GM21529 (cell line): ENCODE measurements around the gene GEMIN8.

Experiments
- ATAC-seq: cut with Tn5 transposase; IDR thresholded peaks from one replicate; pipeline ENCODE4 v1.9.1; 2021; ENCODE audit not compliant: unreplicated experiment

GEMIN8 gene

GRCh38 chrX:14029425-14030173 is at the start of gene GEMIN8:
Gene GEMIN8, minus strand, starts transcription at chrX:14029892. Its CDS starts 8,414 bp downstream, at chrX:14021478.
- peak; percentile 79 for ATAC-seq

GRCh38 chrX:14076639-14077038 is 46.9 kb upstream of the GEMIN8 start:
- no peak for ATAC-seq

- ATAC-seq = no peak
These were observed 43.9 kb upstream of the GEMIN8 start for GRCh38 chrX:14073556-14073955.

GRCh38 chrX:14073071-14073470 is 43.4 kb upstream of the GEMIN8 start:
- ATAC-seq = no peak

GRCh38 chrX:14065800-14066199 is 36.1 kb upstream of the GEMIN8 start:
- ATAC-seq = no peak

- no peak for ATAC-seq
These were observed 35.1 kb upstream of the GEMIN8 start for GRCh38 chrX:14064626-14065432.

GRCh38 chrX:14062524-14062923 is 32.8 kb upstream of the GEMIN8 start:
- ATAC-seq = no peak

GRCh38 chrX:14056206-14056605 is 26.5 kb upstream of the GEMIN8 start:
- ATAC-seq = no peak

- ATAC-seq = no peak
These were observed 21.7 kb upstream of the GEMIN8 start for GRCh38 chrX:14051416-14051815.

GRCh38 chrX:14050709-14051108 is 21.0 kb upstream of the GEMIN8 start:
- no peak for ATAC-seq

- ATAC-seq = no peak
These were observed 13.5 kb upstream of the GEMIN8 start for GRCh38 chrX:14043209-14043608.

- peak; percentile 85 for ATAC-seq
These were observed 9.7 kb upstream of the GEMIN8 start for GRCh38 chrX:14039344-14039743.

- no peak for ATAC-seq
These were observed 8.8 kb upstream of the GEMIN8 start for GRCh38 chrX:14038375-14039085.

- no peak for ATAC-seq
These were observed 2.7 kb upstream of the GEMIN8 start for GRCh38 chrX:14032406-14032805.

GRCh38 chrX:14030174-14030530 is 460 bp upstream of the GEMIN8 start:
- peak; percentile 11 for ATAC-seq

GRCh38 chrX:14029039-14029424 is 660 bp downstream of the GEMIN8 start:
- no peak for ATAC-seq

GRCh38 chrX:14028473-14028872 is 1.2 kb downstream of the GEMIN8 start:
- peak; percentile 27 for ATAC-seq

- peak; percentile 48 for ATAC-seq
These were observed 2.1 kb downstream of the GEMIN8 start for GRCh38 chrX:14027511-14028019.

GRCh38 chrX:14027036-14027435 is 2.7 kb downstream of the GEMIN8 start:
- ATAC-seq = no peak

- ATAC-seq = no peak
These were observed 3.6 kb downstream of the GEMIN8 start for GRCh38 chrX:14026121-14026520.

- ATAC-seq = no peak
These were observed 7.7 kb downstream of the GEMIN8 start for GRCh38 chrX:14022019-14022418.
